ENCODE data around the gene ATAD2B. TPM values are rescaled to one million over a fixed set of nuclear protein-coding genes. Genes with fewer than 3 reads are reported as not detected.

Gene ATAD2B
- total RNA-seq, 1 donor, result 17.4 TPM

GRCh38 chr2:23803264-23803964 lies 123.5 kb downstream of the ATAD2B start:
- no peak overlapping the region for H3K4me3 ChIP-seq (ENCODE audit: insufficient read depth, low read length)
- TF ChIP-seq CTCF (IDR thresholded peaks at IDR 0.05; ENCODE audit: extremely low read depth, low read depth, low read length), result no peak
- H3K4me1 ChIP-seq (ENCODE audit: insufficient read depth, low read length), result peaks cover 31% of the 10 kb centered on the region
- no peak for DNase-seq (ENCODE audit: insufficient read length, low spot score, missing footprints)
- H3K9me3 ChIP-seq (ENCODE audit: low read depth, low read length), result no peaks in the 10 kb centered on the region
- H2AFZ ChIP-seq (ENCODE audit: low read length), result no peak overlapping the region
- H3K27ac ChIP-seq (ENCODE audit: low read depth, low read length), result no peak overlapping the region
- no peaks in the 10 kb centered on the region for H3K79me2 ChIP-seq (ENCODE audit: insufficient read depth, low read length)
- H3K36me3 ChIP-seq (ENCODE audit: insufficient read depth, low read length), result no peaks in the 10 kb centered on the region
- peak overlapping the region; percentile 28 for H3K4me2 ChIP-seq (ENCODE audit: insufficient read depth, low read length)
- H3K27me3 ChIP-seq (ENCODE audit: insufficient read depth, low read length), result no peaks in the 10 kb centered on the region
- no peaks in the 10 kb centered on the region for H4K20me1 ChIP-seq (ENCODE audit: insufficient read depth, low read length)

GRCh38 chr2:23801396-23801795 lies 125.5 kb downstream of the ATAD2B start:
- Histone ChIP-seq H3K36me3 (ENCODE audit: insufficient read depth, low read length) (no peaks in the 10 kb centered on the region), H3K27me3 (ENCODE audit: insufficient read depth, low read length) (no peaks in the 10 kb centered on the region), H3K4me2 (ENCODE audit: insufficient read depth, low read length) (no peak overlapping the region), H3K4me1 (ENCODE audit: insufficient read depth, low read length) (peaks cover 31% of the 10 kb centered on the region), H3K4me3 (ENCODE audit: insufficient read depth, low read length) (no peak overlapping the region), H3K9me3 (ENCODE audit: low read depth, low read length) (no peaks in the 10 kb centered on the region), H2AFZ (ENCODE audit: low read length) (no peak overlapping the region), H3K79me2 (ENCODE audit: insufficient read depth, low read length) (no peaks in the 10 kb centered on the region), H3K27ac (ENCODE audit: low read depth, low read length) (peak overlapping the region; percentile 59), H4K20me1 (ENCODE audit: insufficient read depth, low read length) (no peaks in the 10 kb centered on the region)
- DNase-seq (ENCODE audit: insufficient read length, low spot score, missing footprints), result no peak
- no peak for TF ChIP-seq CTCF (IDR thresholded peaks at IDR 0.05; ENCODE audit: extremely low read depth, low read depth, low read length)

GRCh38 chr2:23794234-23794633 lies 132.7 kb downstream of the ATAD2B start:
- Histone ChIP-seq H3K27ac (ENCODE audit: low read depth, low read length) (no peak overlapping the region), H4K20me1 (ENCODE audit: insufficient read depth, low read length) (no peaks in the 10 kb centered on the region), H3K27me3 (ENCODE audit: insufficient read depth, low read length) (no peaks in the 10 kb centered on the region), H3K36me3 (ENCODE audit: insufficient read depth, low read length) (no peaks in the 10 kb centered on the region), H3K4me2 (ENCODE audit: insufficient read depth, low read length) (no peak overlapping the region), H3K9me3 (ENCODE audit: low read depth, low read length) (no peaks in the 10 kb centered on the region), H3K79me2 (ENCODE audit: insufficient read depth, low read length) (no peaks in the 10 kb centered on the region), H3K4me3 (ENCODE audit: insufficient read depth, low read length) (no peak overlapping the region), H2AFZ (ENCODE audit: low read length) (no peak overlapping the region), H3K4me1 (ENCODE audit: insufficient read depth, low read length) (peaks cover 8% of the 10 kb centered on the region)
- no peak for DNase-seq (ENCODE audit: insufficient read length, low spot score, missing footprints)
- TF ChIP-seq CTCF (IDR thresholded peaks at IDR 0.05; ENCODE audit: extremely low read depth, low read depth, low read length), result no peak

- Histone ChIP-seq H3K4me2 (ENCODE audit: insufficient read depth, low read length) (no peak overlapping the region), H3K4me1 (ENCODE audit: insufficient read depth, low read length) (peaks cover 11% of the 10 kb centered on the region), H2AFZ (ENCODE audit: low read length) (no peak overlapping the region), H3K36me3 (ENCODE audit: insufficient read depth, low read length) (no peaks in the 10 kb centered on the region), H3K27me3 (ENCODE audit: insufficient read depth, low read length) (no peaks in the 10 kb centered on the region), H3K4me3 (ENCODE audit: insufficient read depth, low read length) (no peak overlapping the region), H4K20me1 (ENCODE audit: insufficient read depth, low read length) (no peaks in the 10 kb centered on the region), H3K9me3 (ENCODE audit: low read depth, low read length) (no peaks in the 10 kb centered on the region), H3K27ac (ENCODE audit: low read depth, low read length) (no peak overlapping the region), H3K79me2 (ENCODE audit: insufficient read depth, low read length) (no peaks in the 10 kb centered on the region)
- TF ChIP-seq CTCF (IDR thresholded peaks at IDR 0.05; ENCODE audit: extremely low read depth, low read depth, low read length), result no peak
- DNase-seq (ENCODE audit: insufficient read length, low spot score, missing footprints), result no peak
Observed at GRCh38 chr2:23793476-23793875, 133.4 kb downstream of the ATAD2B start.

All from osteoblast (primary cell).